Ishikawa (cell line): ENCODE measurements around the gene CPED1.

ENCODE experiments used
- EP300 ChIP-seq: IDR thresholded peaks from 2 replicates; pipeline ENCODE4 v1.6.1; 2012; ENCODE audit warnings: borderline replicate concordance
- NFIC ChIP-seq: IDR thresholded peaks from 2 replicates; pipeline ENCODE4 v1.6.1; 2012
- RAD21 ChIP-seq: IDR thresholded peaks from 2 replicates; pipeline ENCODE4 v1.6.1; 2012; ENCODE audit warnings: low read depth
- TAF1 ChIP-seq: IDR thresholded peaks from 2 replicates; pipeline ENCODE4 v1.6.1; 2012; ENCODE audit warnings: low read depth, mild to moderate bottlenecking
- TEAD4 ChIP-seq: IDR thresholded peaks from 2 replicates; pipeline ENCODE4 v1.6.1; 2012
- YY1 ChIP-seq: IDR thresholded peaks from 2 replicates; pipeline ENCODE4 v1.6.1; 2012; ENCODE audit warnings: low read depth
- TF ChIP-seq, protein P1 (sequence below): IDR thresholded peaks from 2 replicates; pipeline ENCODE4 v1.6.1; 2012
- TF ChIP-seq, protein P2 (sequence below): IDR thresholded peaks from 2 replicates; pipeline ENCODE4 v1.6.1; 2012; ENCODE audit warnings: low read depth, mild to moderate bottlenecking

DNA sequence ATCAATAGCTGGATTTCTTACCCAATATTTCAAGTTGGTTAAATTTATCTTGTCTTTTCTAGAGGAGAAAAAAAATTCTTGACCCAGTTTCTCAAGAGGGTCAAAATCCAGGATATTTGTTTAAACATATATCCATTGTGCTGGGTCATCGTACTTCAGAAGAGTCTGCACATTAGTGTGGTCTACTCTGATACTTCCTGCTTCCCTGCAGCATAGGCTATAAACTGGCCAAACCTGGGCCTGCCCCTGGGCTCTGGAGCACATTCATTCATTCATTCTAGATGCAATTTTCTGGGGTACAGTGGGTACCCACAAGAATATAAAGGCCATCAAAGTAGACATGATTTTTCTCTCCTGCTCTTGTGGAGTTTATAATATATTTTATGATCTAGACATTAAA, 198.2 kb downstream of the CPED1 start:
- TF ChIP-seq TAF1 (no peak), RAD21 (no peak), TEAD4 (no peak), NFIC (no peak), EP300 (no peak), YY1 (no peak)
- TF ChIP-seq, protein P1, sequence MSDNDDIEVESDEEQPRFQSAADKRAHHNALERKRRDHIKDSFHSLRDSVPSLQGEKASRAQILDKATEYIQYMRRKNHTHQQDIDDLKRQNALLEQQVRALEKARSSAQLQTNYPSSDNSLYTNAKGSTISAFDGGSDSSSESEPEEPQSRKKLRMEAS = no peak
- TF ChIP-seq, protein P2, sequence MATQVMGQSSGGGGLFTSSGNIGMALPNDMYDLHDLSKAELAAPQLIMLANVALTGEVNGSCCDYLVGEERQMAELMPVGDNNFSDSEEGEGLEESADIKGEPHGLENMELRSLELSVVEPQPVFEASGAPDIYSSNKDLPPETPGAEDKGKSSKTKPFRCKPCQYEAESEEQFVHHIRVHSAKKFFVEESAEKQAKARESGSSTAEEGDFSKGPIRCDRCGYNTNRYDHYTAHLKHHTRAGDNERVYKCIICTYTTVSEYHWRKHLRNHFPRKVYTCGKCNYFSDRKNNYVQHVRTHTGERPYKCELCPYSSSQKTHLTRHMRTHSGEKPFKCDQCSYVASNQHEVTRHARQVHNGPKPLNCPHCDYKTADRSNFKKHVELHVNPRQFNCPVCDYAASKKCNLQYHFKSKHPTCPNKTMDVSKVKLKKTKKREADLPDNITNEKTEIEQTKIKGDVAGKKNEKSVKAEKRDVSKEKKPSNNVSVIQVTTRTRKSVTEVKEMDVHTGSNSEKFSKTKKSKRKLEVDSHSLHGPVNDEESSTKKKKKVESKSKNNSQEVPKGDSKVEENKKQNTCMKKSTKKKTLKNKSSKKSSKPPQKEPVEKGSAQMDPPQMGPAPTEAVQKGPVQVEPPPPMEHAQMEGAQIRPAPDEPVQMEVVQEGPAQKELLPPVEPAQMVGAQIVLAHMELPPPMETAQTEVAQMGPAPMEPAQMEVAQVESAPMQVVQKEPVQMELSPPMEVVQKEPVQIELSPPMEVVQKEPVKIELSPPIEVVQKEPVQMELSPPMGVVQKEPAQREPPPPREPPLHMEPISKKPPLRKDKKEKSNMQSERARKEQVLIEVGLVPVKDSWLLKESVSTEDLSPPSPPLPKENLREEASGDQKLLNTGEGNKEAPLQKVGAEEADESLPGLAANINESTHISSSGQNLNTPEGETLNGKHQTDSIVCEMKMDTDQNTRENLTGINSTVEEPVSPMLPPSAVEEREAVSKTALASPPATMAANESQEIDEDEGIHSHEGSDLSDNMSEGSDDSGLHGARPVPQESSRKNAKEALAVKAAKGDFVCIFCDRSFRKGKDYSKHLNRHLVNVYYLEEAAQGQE = no peak
